ENCODE data around the gene TOMM70. TPM values are rescaled to one million over a fixed set of nuclear protein-coding genes. Genes with fewer than 3 reads are reported as not detected.

The TOMM70 gene
- total and polyA plus RNA-seq, 10 donors: 10.6 to 37.2 (median 30.4) TPM

GRCh38 chr3:100334488-100335351, 66.2 kb downstream of the TOMM70 start, which contains the start of gene NIT2:
TSS of gene NIT2 (plus strand) at chr3:100334757. CDS start at chr3:100334792, 35 bp downstream.
- peak; percentile 97 for DNase-seq
- Histone ChIP-seq H3K27me3 (replicated peaks in 1 of 7) (no peaks in the 10 kb centered on the region), H3K36me3 (peaks cover 0 to 11% (median 5%) of the 10 kb centered on the region in 6 donors), H3K4me1 (peaks cover 6 to 27% (median 20%) of the 10 kb centered on the region in 6 donors), H3K9me3 (no peaks in the 10 kb centered on the region), H3K4me3 (peak within 1 kb of the TSS; percentile 54 to 95 (median 72)), H3K27ac (peak within 1 kb of the TSS; percentile 50 to 91 (median 84))
- 0 to 1% (median 1%) methylated on average over 33 to 77 of the region's 77 CpGs for whole genome bisulfite sequencing, 5 donors
- intact Hi-C loops (cut with DNase I; ENCODE audit: low total_unique reads): loop anchor here (5.0 kb wide), 1 partner anchor 72 kb away; the partner anchor contains the start of gene TBC1D23
- TF ChIP-seq CTCF (IDR thresholded peaks at IDR 0.05 in 8 of 11, conservative IDR thresholded peaks at IDR 0.05 in 3 of 11) (peak in 1 of 11 experiments; percentile 11), POLR2A (IDR thresholded peaks at IDR 0.05) (peak in 1 of 3 donors; percentile 17), POLR2AphosphoS5 (IDR thresholded peaks at IDR 0.05) (peak; percentile 71 to 84 (median 83))

DNA sequence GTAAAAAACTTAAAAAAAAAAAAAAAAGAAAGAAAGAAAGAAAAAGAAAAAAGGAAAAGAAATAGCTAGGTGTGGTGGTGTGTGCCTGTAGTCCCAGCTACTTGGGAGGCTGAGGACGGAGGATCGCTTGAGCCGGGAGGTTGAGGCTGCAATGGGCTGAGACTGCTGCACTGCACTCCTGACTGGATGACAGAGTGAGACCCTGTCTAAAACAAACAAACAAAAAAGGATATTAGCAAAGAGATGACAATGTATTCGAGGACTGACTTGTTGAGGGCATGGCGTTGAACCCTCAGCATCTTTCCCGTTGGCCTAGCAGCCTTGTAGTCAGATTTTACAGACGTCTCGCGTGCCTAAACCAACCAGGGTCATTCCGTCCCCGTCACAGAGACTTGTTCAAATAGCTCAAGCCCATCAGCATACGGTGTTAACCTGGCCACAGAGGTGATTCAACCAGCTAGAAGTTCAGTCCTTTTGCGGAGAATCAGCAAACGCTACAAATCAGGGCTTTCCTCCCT, 66.9 kb downstream of the TOMM70 start:
- TF ChIP-seq CTCF (IDR thresholded peaks at IDR 0.05 in 8 of 11, conservative IDR thresholded peaks at IDR 0.05 in 3 of 11) (no peak), POLR2A (IDR thresholded peaks at IDR 0.05) (no peak), POLR2AphosphoS5 (IDR thresholded peaks at IDR 0.05) (no peak)
- Histone ChIP-seq H3K36me3 (peaks cover 0 to 4% (median under 1%) of the 10 kb centered on the region in 6 donors), H3K27me3 (replicated peaks in 1 of 7) (no peaks in the 10 kb centered on the region), H3K4me3 (peak overlapping the region; percentile 54 to 95 (median 72)), H3K9me3 (no peaks in the 10 kb centered on the region), H3K4me1 (peaks cover 6 to 27% (median 20%) of the 10 kb centered on the region in 6 donors), H3K27ac (peak overlapping the region; percentile 50 to 91 (median 84))
- no peak for DNase-seq
- intact Hi-C loops (cut with DNase I; ENCODE audit: low total_unique reads): loop anchor here (5.0 kb wide), 1 partner anchor 72 kb away; the partner anchor contains the start of gene TBC1D23
- 34 to 42% (median 39%) methylated on average over 14 of the region's 14 CpGs for WGBS, 5 donors

- Histone ChIP-seq H3K36me3 (no peaks in the 10 kb centered on the region), H3K27ac (no peak overlapping the region), H3K4me1 (peaks cover 6 to 27% (median 20%) of the 10 kb centered on the region in 6 donors), H3K9me3 (no peaks in the 10 kb centered on the region), H3K27me3 (replicated peaks in 1 of 7) (no peaks in the 10 kb centered on the region), H3K4me3 (no peak overlapping the region)
- TF ChIP-seq CTCF (IDR thresholded peaks at IDR 0.05 in 8 of 11, conservative IDR thresholded peaks at IDR 0.05 in 3 of 11) (no peak), POLR2AphosphoS5 (IDR thresholded peaks at IDR 0.05) (no peak), POLR2A (IDR thresholded peaks at IDR 0.05) (no peak)
- no peak for DNase-seq
- intact Hi-C loops (cut with DNase I; ENCODE audit: low total_unique reads): loop anchor here (5.0 kb wide), 1 partner anchor 71 kb away; the partner anchor contains the start of gene TBC1D23
Observed at GRCh38 chr3:100333051-100333450, 67.8 kb downstream of the TOMM70 start.
